ENCODE results near the gene RBPJ. TPM values are rescaled to one million over a fixed set of nuclear protein-coding genes. Genes with fewer than 3 reads are reported as not detected.

The RBPJ gene
- total and polyA plus RNA-seq, 2 of the 8 experiments (the other 6 are each of a cell fraction or from before 2014, with no cell fraction given): 65.5 to 217 TPM

DNA sequence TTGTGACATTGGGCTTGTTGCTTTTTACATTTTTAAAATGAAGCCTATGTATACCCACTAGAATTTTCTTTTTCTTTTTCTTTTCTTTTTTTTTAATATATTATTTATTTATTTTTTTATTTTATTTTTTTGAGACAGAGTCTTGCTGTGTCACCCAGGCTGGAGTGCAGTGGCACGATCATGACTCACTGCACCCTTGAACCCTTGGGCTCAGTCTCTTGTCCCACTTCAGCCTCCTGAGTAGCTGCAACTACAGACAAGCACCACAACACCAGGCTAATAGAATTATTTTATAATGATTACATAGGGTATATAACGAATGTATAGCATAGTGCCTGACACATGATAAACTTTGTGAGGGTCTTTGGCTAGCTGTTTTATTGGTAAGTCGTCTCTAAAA is 64.9 kb downstream of the RBPJ start:
- Histone ChIP-seq H4K20me1 (replicated peaks in 1 of 2; ENCODE audit: control insufficient read depth in 1 of 2, insufficient read depth in 2 of 2, low read length in 2 of 2) (peaks cover 2 to 3% of the 10 kb centered on the region in 2 experiments), H2BK120ac (replicated peaks; ENCODE audit: low read depth, low read length) (no peak overlapping the region), H3K36me3 (ENCODE audit: control insufficient read depth in 2 of 4, insufficient read depth in 4 of 4, low read length in 3 of 4) (peaks cover 0 to 32% (median 12%) of the 10 kb centered on the region in 4 experiments; a peak in 3 of 8 replicates), H3K4me1 (replicated peaks in 1 of 4; ENCODE audit: control insufficient read depth in 3 of 4, insufficient read depth in 4 of 4, low read length in 3 of 4) (peaks cover 0 to 4% (median under 1%) of the 10 kb centered on the region in 4 experiments; a peak in 2 of 7 replicates), H3K23ac (ENCODE audit: insufficient read length) (no peak overlapping the region), H4K5ac (ENCODE audit: insufficient read length, low read depth, low read length) (no peak overlapping the region), H2BK5ac (ENCODE audit: low read depth, low read length) (no peak overlapping the region), H4K8ac (ENCODE audit: extremely low read depth, insufficient read depth, low read length) (no peak overlapping the region), H2BK12ac (ENCODE audit: low read depth, low read length) (no peak overlapping the region), H3K79me1 (ENCODE audit: low read depth, low read length) (0 out of 2 replicates have a peak, but pooled peaks cover 2% of the 10 kb centered on the region), H2BK15ac (ENCODE audit: low read length) (no peak overlapping the region), H2AFZ (ENCODE audit: low read length) (no peak overlapping the region), H2BK20ac (ENCODE audit: low read length) (no peak overlapping the region), H3K4me2 (ENCODE audit: insufficient read depth in 1 of 2, low read depth in 2 of 2, low read length in 2 of 2) (no peak overlapping the region), H3K4ac (replicated peaks; ENCODE audit: insufficient read length, low read depth, low read length) (no peak overlapping the region), H3K27me3 (replicated peaks in 1 of 4; ENCODE audit: control insufficient read depth in 3 of 4, extremely low read depth in 1 of 4, insufficient read depth in 3 of 4, low read length in 3 of 4) (no peaks in the 10 kb centered on the region), H3K27ac (ENCODE audit: low read depth, low read length) (no peak overlapping the region), H3K23me2 (ENCODE audit: low read depth, low read length) (no peaks in the 10 kb centered on the region), H4K91ac (replicated peaks; ENCODE audit: insufficient read length, low read length) (no peak overlapping the region), H3K18ac (ENCODE audit: extremely low read depth, low read length) (no peak overlapping the region), H3K9me3 (ENCODE audit: insufficient read depth in 2 of 2, low read depth in 1 of 2, low read length in 1 of 2) (no peaks in the 10 kb centered on the region), H3K79me2 (ENCODE audit: control insufficient read depth in 1 of 2, insufficient read depth in 2 of 2, low read length in 2 of 2) (peaks cover 4 to 86% of the 10 kb centered on the region in 2 experiments), H3K9ac (replicated peaks in 1 of 4; ENCODE audit: extremely low read depth in 1 of 4, low read depth in 3 of 4, low read length in 3 of 4) (no peak overlapping the region), H2AK5ac (ENCODE audit: low read depth, low read length) (no peak overlapping the region), H3K56ac (replicated peaks; ENCODE audit: insufficient read length, low read depth, low read length) (no peak overlapping the region), H3K14ac (ENCODE audit: insufficient read length) (no peak overlapping the region), H3K4me3 (ENCODE audit: extremely low read depth in 1 of 4, insufficient read depth in 2 of 4, low read depth in 3 of 4, low read length in 4 of 4) (no peak overlapping the region)
- 91% methylated on average over 3 of the region's 3 CpGs; no CpG with 5 or more reads in 1 of the 2 experiments for WGBS, 2 experiments (ENCODE audit: extremely low coverage in 1 of 2, insufficient coverage in 1 of 2, insufficient read length in 1 of 2, insufficient replicate concordance in 2 of 2, low coverage in 1 of 2, low lambda C conversion rate in 2 of 2, missing lambda C conversion rate in 1 of 2)
- no peak for DNase-seq (ENCODE audit: low read depth in 1 of 2, low spot score in 2 of 2)
- ChIA-PET POLR2A (ENCODE audit: partially characterized antibody) (interaction anchor here (1.0 kb wide), 1 partner anchor 9 kb away, joined by 3 read pairs; no protein-coding TSS in a partner anchor), CTCF (ENCODE audit: partially characterized antibody) (interaction anchor here (4.5 kb wide), 1 partner anchor 55 kb away, joined by 19 read pairs; no protein-coding TSS in a partner anchor)
- FAIRE-seq: no peak
- TF ChIP-seq, protein P1, sequence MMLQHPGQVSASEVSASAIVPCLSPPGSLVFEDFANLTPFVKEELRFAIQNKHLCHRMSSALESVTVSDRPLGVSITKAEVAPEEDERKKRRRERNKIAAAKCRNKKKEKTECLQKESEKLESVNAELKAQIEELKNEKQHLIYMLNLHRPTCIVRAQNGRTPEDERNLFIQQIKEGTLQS (IDR thresholded peaks at IDR 0.05; ENCODE audit: insufficient read depth, low read depth, low read length): no peak
- no peak for TF ChIP-seq EZH2 (IDR thresholded peaks at IDR 0.05; ENCODE audit: low read depth, low read length, severe bottlenecking)
- TF ChIP-seq EGR1 (IDR thresholded peaks at IDR 0.05; ENCODE audit: borderline replicate concordance, low read depth, low read length): no peak
- TF ChIP-seq, protein P2, sequence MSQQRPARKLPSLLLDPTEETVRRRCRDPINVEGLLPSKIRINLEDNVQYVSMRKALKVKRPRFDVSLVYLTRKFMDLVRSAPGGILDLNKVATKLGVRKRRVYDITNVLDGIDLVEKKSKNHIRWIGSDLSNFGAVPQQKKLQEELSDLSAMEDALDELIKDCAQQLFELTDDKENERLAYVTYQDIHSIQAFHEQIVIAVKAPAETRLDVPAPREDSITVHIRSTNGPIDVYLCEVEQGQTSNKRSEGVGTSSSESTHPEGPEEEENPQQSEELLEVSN (IDR thresholded peaks at IDR 0.05): no peak
- no peak for TF ChIP-seq SUZ12 (IDR thresholded peaks at IDR 0.05; ENCODE audit: low read length)
- no peak for TF ChIP-seq PHF8 (conservative IDR thresholded peaks at IDR 0.05; ENCODE audit: low read depth, low read length)
- TF ChIP-seq POU5F1 (IDR thresholded peaks at IDR 0.05; ENCODE audit: low read depth, low read length): no peak
- no peak for TF ChIP-seq SP4 (IDR thresholded peaks at IDR 0.05; ENCODE audit: low read length)
- TF ChIP-seq, protein P3, sequence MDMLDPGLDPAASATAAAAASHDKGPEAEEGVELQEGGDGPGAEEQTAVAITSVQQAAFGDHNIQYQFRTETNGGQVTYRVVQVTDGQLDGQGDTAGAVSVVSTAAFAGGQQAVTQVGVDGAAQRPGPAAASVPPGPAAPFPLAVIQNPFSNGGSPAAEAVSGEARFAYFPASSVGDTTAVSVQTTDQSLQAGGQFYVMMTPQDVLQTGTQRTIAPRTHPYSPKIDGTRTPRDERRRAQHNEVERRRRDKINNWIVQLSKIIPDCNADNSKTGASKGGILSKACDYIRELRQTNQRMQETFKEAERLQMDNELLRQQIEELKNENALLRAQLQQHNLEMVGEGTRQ (IDR thresholded peaks at IDR 0.05; ENCODE audit: low read length): no peak
- no peak for TF ChIP-seq YY1 (IDR thresholded peaks at IDR 0.05; ENCODE audit: low read depth, low read length)
- TF ChIP-seq POLR2A (IDR thresholded peaks at IDR 0.05; ENCODE audit: control extremely low read depth in 1 of 2, low read depth in 2 of 2, low read length in 2 of 2): no peak
- no peak for TF ChIP-seq MAFK (IDR thresholded peaks at IDR 0.05; ENCODE audit: low read depth, low read length)

Measured in H1 (cell line).